Fibroblast of lung (primary cell): Measurements from ENCODE around the gene DENND4B. TPM values are rescaled to one million over a fixed set of nuclear protein-coding genes. Genes with fewer than 3 reads are reported as not detected.

Source experiments
- DNase-seq, 2 donors: peaks; one replicate each; pipeline versions ENCODE4 v3.0.0 to v3.0.0-alpha.2; 2010; ENCODE audit warnings: low read depth in 2 of 2
- H2AFZ ChIP-seq: 2 replicates; pipeline ENCODE4 v1.5.1; 2012; ENCODE audit warnings: low read length, control low read depth, inconsistent platforms
- H3K27ac ChIP-seq: 2 replicates; pipeline ENCODE4 v1.5.1; 2011; ENCODE audit warnings: low read length, control low read depth; ENCODE audit not compliant: insufficient read depth
- H3K27me3 ChIP-seq: 2 replicates; pipeline ENCODE4 v1.5.1; 2011; ENCODE audit warnings: mild to moderate bottlenecking, low read length; ENCODE audit not compliant: control insufficient read depth, insufficient read depth
- H3K36me3 ChIP-seq: 2 replicates; pipeline ENCODE4 v1.5.1; 2011; ENCODE audit warnings: low read length; ENCODE audit not compliant: control insufficient read depth, insufficient read depth
- H3K4me1 ChIP-seq: 2 replicates; pipeline ENCODE4 v1.5.1; 2011; ENCODE audit warnings: low read length; ENCODE audit not compliant: control insufficient read depth, insufficient read depth; ENCODE audit errors: extremely low read depth
- H3K4me2 ChIP-seq: 2 replicates; pipeline ENCODE4 v1.5.1; 2011; ENCODE audit warnings: low read length, control low read depth; ENCODE audit not compliant: insufficient read depth; ENCODE audit errors: extremely low read depth
- H3K4me3 ChIP-seq, 4 experiments: fragments of 200-600 bp in 1 of 4; sonication (generic) in 1 of 4; replicated peaks in 1 of 4; 2 replicates each; pipeline ENCODE4 v1.5.1; 2011 to 2016; ENCODE audit warnings: low read length in 4 of 4, low read depth in 3 of 4, mild to moderate bottlenecking in 3 of 4, control low read depth in 2 of 4, inconsistent platforms in 1 of 4, mixed read lengths in 1 of 4; ENCODE audit not compliant: insufficient read depth in 1 of 4; ENCODE audit errors: control extremely low read depth in 1 of 4
- H3K79me2 ChIP-seq: 2 replicates; pipeline ENCODE4 v1.5.1; 2012; ENCODE audit warnings: mild to moderate bottlenecking, low read length, inconsistent platforms; ENCODE audit not compliant: control insufficient read depth, insufficient read depth
- H3K9ac ChIP-seq: 2 replicates; pipeline ENCODE4 v1.5.1; 2011; ENCODE audit warnings: mild to moderate bottlenecking, low read length, control low read depth; ENCODE audit not compliant: insufficient read depth
- H3K9me3 ChIP-seq: 2 replicates; pipeline ENCODE4 v1.5.1; 2012; ENCODE audit warnings: low read depth, low read length; ENCODE audit not compliant: control insufficient read depth, insufficient read depth
- H4K20me1 ChIP-seq: 2 replicates; pipeline ENCODE4 v1.5.1; 2011; ENCODE audit warnings: low read length; ENCODE audit not compliant: control insufficient read depth, insufficient read depth; ENCODE audit errors: extremely low read depth
- CTCF ChIP-seq, 2 donors: IDR thresholded peaks in 1 of 2; conservative IDR thresholded peaks in 1 of 2; 1 replicate in 1 of 2; 2 replicates in 1 of 2; pipeline ENCODE4 v1.5.1; 2011 to 2012; ENCODE audit warnings: low read length in 2 of 2, control low read depth in 1 of 2, inconsistent platforms in 1 of 2, low read depth in 1 of 2, mild to moderate bottlenecking in 1 of 2
- EZH2 ChIP-seq: IDR thresholded peaks from 2 replicates; pipeline ENCODE4 v1.5.1; 2012; ENCODE audit warnings: low read length, control low read depth, mild to moderate bottlenecking; ENCODE audit errors: missing control alignments
- polyA plus RNA-seq, 2 donors: library from polyadenylated mRNA; depleted of rRNA in 1 of 2; stranded (reverse) in 1 of 2; unstranded in 1 of 2; fragments of >200 nt; gene quantifications; 2 replicates each; pipeline ENCODE4 v1.2.1, GENCODE V29; 2011 to 2012; ENCODE audit warnings: missing spikeins in 1 of 2
- total RNA-seq: library from RNA; depleted of rRNA; stranded (reverse); fragments of >200 nt; gene quantifications from 2 replicates; pipeline ENCODE4 v1.2.1, GENCODE V29; 2014

Gene DENND4B
- total and polyA plus RNA-seq, 2 donors (not counting 1 experiment from before 2014, with no cell fraction given), result 9.1 to 17.7 TPM

GRCh38 chr1:153953859-153954365 lies 7.4 kb upstream of the DENND4B start:
- H2AFZ ChIP-seq, result no peak overlapping the region

GRCh38 chr1:153951801-153952200 lies 5.3 kb upstream of the DENND4B start:
- H3K4me1 ChIP-seq, result peaks cover 2% of the 10 kb centered on the region
- H3K9me3 ChIP-seq, result no peaks in the 10 kb centered on the region
- DNase-seq, result no peak
- no peak overlapping the region for H3K27ac ChIP-seq
- no peak overlapping the region for H3K9ac ChIP-seq
- no peak overlapping the region for H3K4me2 ChIP-seq
- H4K20me1 ChIP-seq, result no peaks in the 10 kb centered on the region
- peaks cover 25% of the 10 kb centered on the region for H3K79me2 ChIP-seq
- H3K36me3 ChIP-seq, result peaks cover 20% of the 10 kb centered on the region
- TF ChIP-seq CTCF (conservative IDR thresholded peaks at IDR 0.05 in 1 of 2, IDR thresholded peaks at IDR 0.05 in 1 of 2; ENCODE audit: low read depth in 1 of 2, low read length in 2 of 2) (no peak), EZH2 (no peak)
- H3K4me3 ChIP-seq, result no peak overlapping the region
- no peaks in the 10 kb centered on the region for H3K27me3 ChIP-seq
- no peak overlapping the region for H2AFZ ChIP-seq

More at GRCh38 chr1:153953859-153954365, 7.4 kb upstream of the DENND4B start:
- Histone ChIP-seq H3K36me3 (peaks cover 15% of the 10 kb centered on the region), H3K9me3 (no peaks in the 10 kb centered on the region), H3K27ac (no peak overlapping the region), H3K9ac (no peak overlapping the region), H3K4me2 (no peak overlapping the region), H3K4me1 (peaks cover 4% of the 10 kb centered on the region), H4K20me1 (no peaks in the 10 kb centered on the region), H3K27me3 (no peaks in the 10 kb centered on the region), H3K79me2 (peaks cover 38% of the 10 kb centered on the region), H3K4me3 (no peak overlapping the region)
- no peak for DNase-seq
- TF ChIP-seq CTCF (conservative IDR thresholded peaks at IDR 0.05 in 1 of 2, IDR thresholded peaks at IDR 0.05 in 1 of 2; ENCODE audit: low read depth in 1 of 2, low read length in 2 of 2) (no peak), EZH2 (no peak)

GRCh38 chr1:153951183-153951582 lies 4.7 kb upstream of the DENND4B start:
- Histone ChIP-seq H3K27me3 (no peaks in the 10 kb centered on the region), H3K79me2 (peaks cover 19% of the 10 kb centered on the region), H3K4me3 (no peak overlapping the region), H3K4me1 (peaks cover 2% of the 10 kb centered on the region), H2AFZ (no peak overlapping the region), H3K27ac (no peak overlapping the region), H3K4me2 (no peak overlapping the region), H4K20me1 (no peaks in the 10 kb centered on the region), H3K36me3 (peaks cover 20% of the 10 kb centered on the region), H3K9me3 (no peaks in the 10 kb centered on the region), H3K9ac (no peak overlapping the region)
- DNase-seq, result no peak
- TF ChIP-seq EZH2, result no peak
- TF ChIP-seq CTCF (conservative IDR thresholded peaks at IDR 0.05 in 1 of 2, IDR thresholded peaks at IDR 0.05 in 1 of 2; ENCODE audit: low read depth in 1 of 2, low read length in 2 of 2), result no peak
